ENCODE data around the gene SGMS2.
A peak's percentile ranks its signal among the peaks of the same experiment; 100 is the strongest.

Gene SGMS2

GRCh38 chr4:107930821-107931774 is 106.4 kb downstream of the SGMS2 start, which contains the start of gene CYP2U1:
Gene CYP2U1 (plus strand): TSS chr4:107931549. CDS start chr4:107931644, 95 bp downstream.
- Histone ChIP-seq H3K9ac (ENCODE audit: low read length) (peak within 1 kb of the TSS; percentile 64), H3K27me3 (ENCODE audit: control insufficient read depth, insufficient read depth, low read length) (no peaks in the 10 kb centered on the region), H3K36me3 (ENCODE audit: control insufficient read depth, insufficient read depth, low read length) (no peaks in the 10 kb centered on the region), H3K4me1 (ENCODE audit: control insufficient read depth, insufficient read depth, low read length) (peaks cover 7% of the 10 kb centered on the region), H3K4me3 (ENCODE audit: low read length) (peak within 1 kb of the TSS; percentile 84), H3K9me3 (ENCODE audit: control insufficient read depth, low read length) (no peaks in the 10 kb centered on the region)

DNA sequence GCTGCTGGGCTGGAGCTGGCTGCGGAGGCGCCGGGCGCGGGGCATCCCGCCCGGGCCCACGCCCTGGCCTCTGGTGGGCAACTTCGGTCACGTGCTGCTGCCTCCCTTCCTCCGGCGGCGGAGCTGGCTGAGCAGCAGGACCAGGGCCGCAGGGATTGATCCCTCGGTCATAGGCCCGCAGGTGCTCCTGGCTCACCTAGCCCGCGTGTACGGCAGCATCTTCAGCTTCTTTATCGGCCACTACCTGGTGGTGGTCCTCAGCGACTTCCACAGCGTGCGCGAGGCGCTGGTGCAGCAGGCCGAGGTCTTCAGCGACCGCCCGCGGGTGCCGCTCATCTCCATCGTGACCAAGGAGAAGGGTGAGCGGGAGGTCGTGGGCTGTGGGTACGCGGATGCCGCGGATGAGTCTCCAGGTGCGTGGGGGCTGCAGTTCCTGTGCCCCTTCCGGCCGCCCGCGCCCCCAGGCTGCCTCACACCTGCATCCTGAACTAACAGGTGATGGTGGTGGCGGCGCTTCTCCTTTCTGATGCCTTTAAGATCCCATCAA is 107.1 kb downstream of the SGMS2 start:
- peak overlapping the region; percentile 84 for H3K4me3 ChIP-seq (ENCODE audit: low read length)
- H3K27me3 ChIP-seq (ENCODE audit: control insufficient read depth, insufficient read depth, low read length): no peaks in the 10 kb centered on the region
- no peaks in the 10 kb centered on the region for H3K36me3 ChIP-seq (ENCODE audit: control insufficient read depth, insufficient read depth, low read length)
- peaks cover 7% of the 10 kb centered on the region for H3K4me1 ChIP-seq (ENCODE audit: control insufficient read depth, insufficient read depth, low read length)
- no peaks in the 10 kb centered on the region for H3K9me3 ChIP-seq (ENCODE audit: control insufficient read depth, low read length)
- H3K9ac ChIP-seq (ENCODE audit: low read length): peak overlapping the region; percentile 64

DNA sequence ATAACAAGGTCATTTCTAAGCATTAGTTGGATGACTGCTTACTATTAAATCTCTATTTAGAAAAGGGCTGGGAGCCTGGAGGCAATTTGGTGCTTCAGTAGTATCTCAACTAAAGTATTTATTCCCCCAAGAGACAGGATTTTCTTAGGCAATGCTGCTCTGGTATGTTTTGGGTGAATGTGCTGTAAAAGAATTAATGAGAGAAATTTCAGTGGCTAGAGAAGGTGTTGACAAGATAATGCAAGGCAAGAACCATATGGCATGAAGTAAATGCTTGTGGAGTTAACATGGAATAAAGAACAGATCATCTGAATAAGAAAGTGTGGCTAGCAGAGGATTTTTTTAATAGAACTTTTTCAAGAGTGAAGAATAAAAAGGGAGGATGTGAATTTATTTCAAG is 110.5 kb downstream of the SGMS2 start:
- H3K4me1 ChIP-seq (ENCODE audit: control insufficient read depth, insufficient read depth, low read length): peaks cover 7% of the 10 kb centered on the region
- H3K27me3 ChIP-seq (ENCODE audit: control insufficient read depth, insufficient read depth, low read length): no peaks in the 10 kb centered on the region
- H3K9me3 ChIP-seq (ENCODE audit: control insufficient read depth, low read length): no peaks in the 10 kb centered on the region
- H3K4me3 ChIP-seq (ENCODE audit: low read length): no peak overlapping the region
- H3K9ac ChIP-seq (ENCODE audit: low read length): no peak overlapping the region
- no peaks in the 10 kb centered on the region for H3K36me3 ChIP-seq (ENCODE audit: control insufficient read depth, insufficient read depth, low read length)

GRCh38 chr4:107937040-107937439 is 112.3 kb downstream of the SGMS2 start:
- Histone ChIP-seq H3K4me1 (ENCODE audit: control insufficient read depth, insufficient read depth, low read length) (peaks cover 3% of the 10 kb centered on the region), H3K36me3 (ENCODE audit: control insufficient read depth, insufficient read depth, low read length) (no peaks in the 10 kb centered on the region), H3K27me3 (ENCODE audit: control insufficient read depth, insufficient read depth, low read length) (no peaks in the 10 kb centered on the region), H3K9ac (ENCODE audit: low read length) (no peak overlapping the region), H3K4me3 (ENCODE audit: low read length) (no peak overlapping the region), H3K9me3 (ENCODE audit: control insufficient read depth, low read length) (no peaks in the 10 kb centered on the region)

DNA sequence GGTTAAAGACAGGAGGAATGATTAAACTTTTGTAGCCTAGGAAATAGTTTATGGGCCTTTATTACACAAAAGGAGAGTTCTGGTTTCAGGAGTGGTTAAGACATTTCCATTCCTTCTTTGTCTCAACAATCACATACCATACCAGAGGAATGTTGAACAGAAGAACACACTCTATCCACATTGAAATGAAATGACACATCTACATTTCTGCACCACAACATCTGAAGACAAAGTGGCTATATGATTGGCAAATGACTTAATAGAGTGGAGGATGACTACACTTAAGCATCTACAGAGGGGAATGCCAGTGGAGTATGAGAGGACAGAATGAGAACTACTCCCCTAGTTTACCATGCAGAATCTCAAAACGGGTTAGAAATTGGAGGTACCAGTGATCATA is 114.6 kb downstream of the SGMS2 start:
- no peaks in the 10 kb centered on the region for H3K27me3 ChIP-seq (ENCODE audit: control insufficient read depth, insufficient read depth, low read length)
- H3K4me3 ChIP-seq (ENCODE audit: low read length): no peak overlapping the region
- H3K9me3 ChIP-seq (ENCODE audit: control insufficient read depth, low read length): no peaks in the 10 kb centered on the region
- H3K9ac ChIP-seq (ENCODE audit: low read length): no peak overlapping the region
- no peaks in the 10 kb centered on the region for H3K4me1 ChIP-seq (ENCODE audit: control insufficient read depth, insufficient read depth, low read length)
- no peaks in the 10 kb centered on the region for H3K36me3 ChIP-seq (ENCODE audit: control insufficient read depth, insufficient read depth, low read length)

DNA sequence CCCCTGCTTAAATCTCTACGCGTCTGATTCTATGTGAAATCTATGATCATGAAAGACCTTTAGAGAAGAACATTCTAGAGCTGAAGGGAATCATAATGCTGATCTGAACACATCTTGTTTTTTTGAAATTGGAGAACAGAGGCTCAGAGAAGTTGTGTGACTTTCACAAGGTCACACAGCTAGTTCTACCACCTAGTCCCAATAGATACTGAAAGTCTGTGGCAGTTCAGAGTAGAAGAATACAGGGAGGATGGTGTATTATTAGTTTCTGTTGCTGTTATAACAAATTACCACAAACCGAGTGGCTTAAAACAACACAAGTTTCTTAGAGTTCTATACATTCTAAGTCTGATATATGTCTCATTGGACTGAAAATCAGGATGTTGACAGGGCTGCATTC is 121.1 kb downstream of the SGMS2 start:
- Histone ChIP-seq H3K4me3 (ENCODE audit: low read length) (no peak overlapping the region), H3K9ac (ENCODE audit: low read length) (no peak overlapping the region), H3K27me3 (ENCODE audit: control insufficient read depth, insufficient read depth, low read length) (no peaks in the 10 kb centered on the region), H3K4me1 (ENCODE audit: control insufficient read depth, insufficient read depth, low read length) (no peaks in the 10 kb centered on the region), H3K9me3 (ENCODE audit: control insufficient read depth, low read length) (no peaks in the 10 kb centered on the region), H3K36me3 (ENCODE audit: control insufficient read depth, insufficient read depth, low read length) (no peaks in the 10 kb centered on the region)

DNA sequence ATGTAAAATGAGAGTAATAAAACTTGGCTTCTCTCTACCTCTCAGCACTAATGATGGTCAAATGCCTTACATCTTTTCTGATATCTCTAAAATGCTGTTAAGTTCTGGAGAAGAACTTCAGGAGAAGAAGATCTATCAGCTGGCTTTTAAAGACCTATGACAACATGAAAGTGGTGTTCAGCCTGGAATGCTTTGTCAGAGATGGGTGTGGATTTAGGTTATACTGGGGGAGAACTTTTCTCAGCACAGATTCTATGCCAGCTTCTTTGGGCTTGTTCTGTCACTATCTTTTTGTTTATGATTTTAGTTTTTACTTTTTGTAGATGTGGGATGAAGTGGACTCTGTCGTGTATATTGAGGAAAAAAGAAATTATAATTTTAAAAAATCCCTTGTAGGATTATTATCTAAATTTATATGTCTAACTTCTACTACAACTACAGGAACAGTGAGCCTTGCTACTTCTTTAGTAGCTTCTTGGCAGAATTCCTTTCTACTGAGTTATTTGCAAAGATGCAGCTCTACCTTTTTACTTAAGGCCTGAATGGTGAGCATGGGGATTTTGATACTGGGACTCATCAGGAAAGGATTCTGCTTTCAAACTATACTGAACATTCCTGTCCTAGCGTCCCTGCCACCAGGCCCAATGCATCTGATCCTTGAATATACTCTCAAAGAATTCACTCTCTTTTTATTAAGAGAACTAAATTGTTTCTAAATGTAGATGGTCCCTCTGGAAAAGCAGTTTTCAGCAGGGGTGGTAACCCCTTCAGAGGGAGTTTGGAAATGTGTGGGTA is 126.2 kb downstream of the SGMS2 start:
- no peaks in the 10 kb centered on the region for H3K36me3 ChIP-seq (ENCODE audit: control insufficient read depth, insufficient read depth, low read length)

GRCh38 chr4:107951551-107951950 is 126.8 kb downstream of the SGMS2 start:
- Histone ChIP-seq H3K9ac (ENCODE audit: low read length) (no peak overlapping the region), H3K9me3 (ENCODE audit: control insufficient read depth, low read length) (no peaks in the 10 kb centered on the region), H3K36me3 (ENCODE audit: control insufficient read depth, insufficient read depth, low read length) (no peaks in the 10 kb centered on the region), H3K4me3 (ENCODE audit: low read length) (no peak overlapping the region), H3K27me3 (ENCODE audit: control insufficient read depth, insufficient read depth, low read length) (no peaks in the 10 kb centered on the region), H3K4me1 (ENCODE audit: control insufficient read depth, insufficient read depth, low read length) (no peaks in the 10 kb centered on the region)

More for the DNA sequence above, 126.2 kb downstream of the SGMS2 start:
- H3K9me3 ChIP-seq (ENCODE audit: control insufficient read depth, low read length): no peaks in the 10 kb centered on the region
- no peaks in the 10 kb centered on the region for H3K4me1 ChIP-seq (ENCODE audit: control insufficient read depth, insufficient read depth, low read length)
- no peak overlapping the region for H3K4me3 ChIP-seq (ENCODE audit: low read length)
- H3K9ac ChIP-seq (ENCODE audit: low read length): no peak overlapping the region
- no peaks in the 10 kb centered on the region for H3K27me3 ChIP-seq (ENCODE audit: control insufficient read depth, insufficient read depth, low read length)

GRCh38 chr4:107956011-107956410 is 131.3 kb downstream of the SGMS2 start:
- Histone ChIP-seq H3K9ac (ENCODE audit: low read length) (no peak overlapping the region), H3K4me1 (ENCODE audit: control insufficient read depth, insufficient read depth, low read length) (no peaks in the 10 kb centered on the region), H3K9me3 (ENCODE audit: control insufficient read depth, low read length) (no peaks in the 10 kb centered on the region), H3K27me3 (ENCODE audit: control insufficient read depth, insufficient read depth, low read length) (no peaks in the 10 kb centered on the region), H3K36me3 (ENCODE audit: control insufficient read depth, insufficient read depth, low read length) (no peaks in the 10 kb centered on the region), H3K4me3 (ENCODE audit: low read length) (no peak overlapping the region)

Measured in mucosa of stomach (tissue), 1 donor.